GF-D8 (cell line): ENCODE data around the gene PRKCSH.
"Not testable (repeated sequence)": the region's sequence is repeated elsewhere in the genome, so short reads cannot be mapped to it uniquely, and the experiment has no call there.

Experiments
- DNase-seq: peaks from one replicate; lab custom pipeline; 2025; lab: John Stamatoyannopoulos, UW

PRKCSH gene

GRCh38 chr19:11450570-11451326 lies 15.3 kb downstream of the PRKCSH start:
- DNase-seq: no peak

- no peak for DNase-seq
These were observed 16.0 kb downstream of the PRKCSH start for GRCh38 chr19:11451327-11451870.

- no peak for DNase-seq
These were observed 16.6 kb downstream of the PRKCSH start for GRCh38 chr19:11451871-11452619.

GRCh38 chr19:11452620-11453310 lies 17.3 kb downstream of the PRKCSH start:
- no peak for DNase-seq

GRCh38 chr19:11453468-11454341 lies 18.3 kb downstream of the PRKCSH start:
- no peak for DNase-seq

- DNase-seq: not testable (repeated sequence)
These were observed 19.8 kb downstream of the PRKCSH start for GRCh38 chr19:11455233-11455554.

GRCh38 chr19:11456659-11457058 lies 21.2 kb downstream of the PRKCSH start:
- DNase-seq: no peak

GRCh38 chr19:11457115-11457514 lies 21.7 kb downstream of the PRKCSH start:
- DNase-seq: no peak

- DNase-seq: no peak
These were observed 22.4 kb downstream of the PRKCSH start for GRCh38 chr19:11457831-11458230.

- DNase-seq: no peak
These were observed 22.9 kb downstream of the PRKCSH start for GRCh38 chr19:11458236-11458900.

GRCh38 chr19:11458912-11459311 lies 23.5 kb downstream of the PRKCSH start:
- DNase-seq: not testable (repeated sequence)

GRCh38 chr19:11460207-11460606 lies 24.8 kb downstream of the PRKCSH start:
- DNase-seq: no peak

- no peak for DNase-seq
These were observed 26.0 kb downstream of the PRKCSH start for GRCh38 chr19:11461453-11461852.

GRCh38 chr19:11463391-11463790 lies 28.0 kb downstream of the PRKCSH start:
- DNase-seq: no peak

GRCh38 chr19:11464333-11465265 lies 29.2 kb downstream of the PRKCSH start:
- no peak for DNase-seq

GRCh38 chr19:11465600-11465999 lies 30.2 kb downstream of the PRKCSH start:
- DNase-seq: no peak

GRCh38 chr19:11468266-11468845 lies 32.9 kb downstream of the PRKCSH start:
- DNase-seq: not testable (repeated sequence)

- DNase-seq: no peak
These were observed 38.3 kb downstream of the PRKCSH start for GRCh38 chr19:11473725-11474124.

GRCh38 chr19:11475343-11475742 lies 39.9 kb downstream of the PRKCSH start:
- not testable (repeated sequence) for DNase-seq

- DNase-seq: no peak
These were observed 40.4 kb downstream of the PRKCSH start for GRCh38 chr19:11475861-11476260.
